Fibroblast of lung (primary cell): ENCODE measurements around the gene ANKS1A. TPM values are rescaled to one million over a fixed set of nuclear protein-coding genes. Genes with fewer than 3 reads are reported as not detected.
A peak's percentile ranks its signal among the peaks of the same experiment; 100 is the strongest.

Source experiments
- DNase-seq, 2 donors: peaks; one replicate each; pipeline versions ENCODE4 v3.0.0 to v3.0.0-alpha.2; 2010; ENCODE audit warnings: low read depth in 2 of 2
- H2AFZ ChIP-seq: 2 replicates; pipeline ENCODE4 v1.5.1; 2012; ENCODE audit warnings: low read length, control low read depth, inconsistent platforms
- H3K27ac ChIP-seq: 2 replicates; pipeline ENCODE4 v1.5.1; 2011; ENCODE audit warnings: low read length, control low read depth; ENCODE audit not compliant: insufficient read depth
- H3K27me3 ChIP-seq: 2 replicates; pipeline ENCODE4 v1.5.1; 2011; ENCODE audit warnings: mild to moderate bottlenecking, low read length; ENCODE audit not compliant: control insufficient read depth, insufficient read depth
- H3K36me3 ChIP-seq: 2 replicates; pipeline ENCODE4 v1.5.1; 2011; ENCODE audit warnings: low read length; ENCODE audit not compliant: control insufficient read depth, insufficient read depth
- H3K4me1 ChIP-seq: 2 replicates; pipeline ENCODE4 v1.5.1; 2011; ENCODE audit warnings: low read length; ENCODE audit not compliant: control insufficient read depth, insufficient read depth; ENCODE audit errors: extremely low read depth
- H3K4me2 ChIP-seq: 2 replicates; pipeline ENCODE4 v1.5.1; 2011; ENCODE audit warnings: low read length, control low read depth; ENCODE audit not compliant: insufficient read depth; ENCODE audit errors: extremely low read depth
- H3K4me3 ChIP-seq, 4 experiments: fragments of 200-600 bp in 1 of 4; sonication (generic) in 1 of 4; replicated peaks in 1 of 4; 2 replicates each; pipeline ENCODE4 v1.5.1; 2011 to 2016; ENCODE audit warnings: low read length in 4 of 4, low read depth in 3 of 4, mild to moderate bottlenecking in 3 of 4, control low read depth in 2 of 4, inconsistent platforms in 1 of 4, mixed read lengths in 1 of 4; ENCODE audit not compliant: insufficient read depth in 1 of 4; ENCODE audit errors: control extremely low read depth in 1 of 4
- H3K79me2 ChIP-seq: 2 replicates; pipeline ENCODE4 v1.5.1; 2012; ENCODE audit warnings: mild to moderate bottlenecking, low read length, inconsistent platforms; ENCODE audit not compliant: control insufficient read depth, insufficient read depth
- H3K9ac ChIP-seq: 2 replicates; pipeline ENCODE4 v1.5.1; 2011; ENCODE audit warnings: mild to moderate bottlenecking, low read length, control low read depth; ENCODE audit not compliant: insufficient read depth
- H3K9me3 ChIP-seq: 2 replicates; pipeline ENCODE4 v1.5.1; 2012; ENCODE audit warnings: low read depth, low read length; ENCODE audit not compliant: control insufficient read depth, insufficient read depth
- H4K20me1 ChIP-seq: 2 replicates; pipeline ENCODE4 v1.5.1; 2011; ENCODE audit warnings: low read length; ENCODE audit not compliant: control insufficient read depth, insufficient read depth; ENCODE audit errors: extremely low read depth
- EZH2 ChIP-seq: IDR thresholded peaks from 2 replicates; pipeline ENCODE4 v1.5.1; 2012; ENCODE audit warnings: low read length, control low read depth, mild to moderate bottlenecking; ENCODE audit errors: missing control alignments
- polyA plus RNA-seq, 2 donors: library from polyadenylated mRNA; depleted of rRNA in 1 of 2; stranded (reverse) in 1 of 2; unstranded in 1 of 2; fragments of >200 nt; gene quantifications; 2 replicates each; pipeline ENCODE4 v1.2.1, GENCODE V29; 2011 to 2012; ENCODE audit warnings: missing spikeins in 1 of 2
- total RNA-seq: library from RNA; depleted of rRNA; stranded (reverse); fragments of >200 nt; gene quantifications from 2 replicates; pipeline ENCODE4 v1.2.1, GENCODE V29; 2014
- TF ChIP-seq, protein P1 (sequence below), 2 donors: IDR thresholded peaks in 1 of 2; conservative IDR thresholded peaks in 1 of 2; 1 replicate in 1 of 2; 2 replicates in 1 of 2; pipeline ENCODE4 v1.5.1; 2011 to 2012; ENCODE audit warnings: low read length in 2 of 2, control low read depth in 1 of 2, inconsistent platforms in 1 of 2, low read depth in 1 of 2, mild to moderate bottlenecking in 1 of 2

ANKS1A gene
- total and polyA plus RNA-seq, 2 donors (not counting 1 experiment from before 2014, with no cell fraction given) = 3.6 to 7.8 TPM

DNA sequence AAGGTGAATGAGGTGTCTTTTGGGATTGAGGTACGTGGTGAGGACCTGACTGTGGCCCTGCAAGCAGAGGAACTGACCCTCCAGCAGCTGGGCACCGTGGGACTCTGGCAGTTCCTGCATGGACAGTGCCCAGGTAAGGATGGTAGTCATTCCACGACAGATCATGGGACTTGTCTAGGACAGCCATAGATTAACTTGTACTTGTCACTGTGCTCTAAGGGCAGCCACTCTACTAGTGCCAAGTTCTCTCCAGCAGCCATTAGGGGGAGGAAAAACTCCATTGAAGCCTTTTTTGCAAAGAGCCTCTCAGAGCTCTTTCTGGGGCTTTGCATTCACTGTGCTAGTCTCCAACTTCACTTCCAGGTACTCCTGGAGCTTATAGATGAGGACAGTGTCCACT, 21.6 kb upstream of the ANKS1A start:
- no peak for TF ChIP-seq EZH2
- TF ChIP-seq, protein P1, sequence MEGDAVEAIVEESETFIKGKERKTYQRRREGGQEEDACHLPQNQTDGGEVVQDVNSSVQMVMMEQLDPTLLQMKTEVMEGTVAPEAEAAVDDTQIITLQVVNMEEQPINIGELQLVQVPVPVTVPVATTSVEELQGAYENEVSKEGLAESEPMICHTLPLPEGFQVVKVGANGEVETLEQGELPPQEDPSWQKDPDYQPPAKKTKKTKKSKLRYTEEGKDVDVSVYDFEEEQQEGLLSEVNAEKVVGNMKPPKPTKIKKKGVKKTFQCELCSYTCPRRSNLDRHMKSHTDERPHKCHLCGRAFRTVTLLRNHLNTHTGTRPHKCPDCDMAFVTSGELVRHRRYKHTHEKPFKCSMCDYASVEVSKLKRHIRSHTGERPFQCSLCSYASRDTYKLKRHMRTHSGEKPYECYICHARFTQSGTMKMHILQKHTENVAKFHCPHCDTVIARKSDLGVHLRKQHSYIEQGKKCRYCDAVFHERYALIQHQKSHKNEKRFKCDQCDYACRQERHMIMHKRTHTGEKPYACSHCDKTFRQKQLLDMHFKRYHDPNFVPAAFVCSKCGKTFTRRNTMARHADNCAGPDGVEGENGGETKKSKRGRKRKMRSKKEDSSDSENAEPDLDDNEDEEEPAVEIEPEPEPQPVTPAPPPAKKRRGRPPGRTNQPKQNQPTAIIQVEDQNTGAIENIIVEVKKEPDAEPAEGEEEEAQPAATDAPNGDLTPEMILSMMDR (conservative IDR thresholded peaks at IDR 0.05 in 1 of 2, IDR thresholded peaks at IDR 0.05 in 1 of 2; ENCODE audit: low read depth in 1 of 2, low read length in 2 of 2) = peak in 1 of 2 donors; percentile 16
- no peaks in the 10 kb centered on the region for H3K9me3 ChIP-seq

DNA sequence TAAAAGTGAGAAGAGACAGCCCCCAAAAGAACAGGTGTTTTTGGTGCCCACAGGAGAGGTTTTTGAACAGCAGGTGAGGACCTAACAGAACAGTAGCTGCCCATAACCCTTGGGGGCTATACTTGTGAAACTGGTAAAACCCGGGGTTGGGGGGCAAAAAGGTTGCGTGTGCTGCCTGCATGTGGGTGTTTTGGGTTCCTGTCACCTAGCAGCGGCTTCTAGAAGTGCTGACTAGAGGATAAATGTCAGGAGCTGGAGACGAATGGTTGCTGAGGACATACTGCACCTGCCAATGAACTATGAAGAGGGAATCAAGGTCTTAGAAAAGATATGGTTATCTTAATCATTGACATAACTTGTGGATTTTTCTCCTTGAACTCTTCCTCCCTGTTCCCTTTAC, 17.2 kb upstream of the ANKS1A start:
- no peak overlapping the region for H3K27ac ChIP-seq
- no peaks in the 10 kb centered on the region for H3K9me3 ChIP-seq
- H3K9ac ChIP-seq = no peak overlapping the region
- no peak overlapping the region for H3K4me3 ChIP-seq
- H3K4me1 ChIP-seq = no peaks in the 10 kb centered on the region
- TF ChIP-seq EZH2 = no peak
- TF ChIP-seq, protein P1 (conservative IDR thresholded peaks at IDR 0.05 in 1 of 2, IDR thresholded peaks at IDR 0.05 in 1 of 2; ENCODE audit: low read depth in 1 of 2, low read length in 2 of 2) = no peak
- no peaks in the 10 kb centered on the region for H4K20me1 ChIP-seq
- H3K79me2 ChIP-seq = no peaks in the 10 kb centered on the region
- DNase-seq = no peak
- no peak overlapping the region for H2AFZ ChIP-seq
- peaks cover 4% of the 10 kb centered on the region for H3K36me3 ChIP-seq
- no peaks in the 10 kb centered on the region for H3K27me3 ChIP-seq
- no peak overlapping the region for H3K4me2 ChIP-seq

More for the DNA sequence above, 21.6 kb upstream of the ANKS1A start:
- H3K27me3 ChIP-seq = no peaks in the 10 kb centered on the region
- no peak overlapping the region for H3K27ac ChIP-seq
- H3K36me3 ChIP-seq = peaks cover 4% of the 10 kb centered on the region
- H4K20me1 ChIP-seq = no peaks in the 10 kb centered on the region
- H3K4me3 ChIP-seq = no peak overlapping the region
- no peak for DNase-seq
- H2AFZ ChIP-seq = no peak overlapping the region
- no peak overlapping the region for H3K9ac ChIP-seq
- no peak overlapping the region for H3K4me2 ChIP-seq
- H3K79me2 ChIP-seq = no peaks in the 10 kb centered on the region
- no peaks in the 10 kb centered on the region for H3K4me1 ChIP-seq

DNA sequence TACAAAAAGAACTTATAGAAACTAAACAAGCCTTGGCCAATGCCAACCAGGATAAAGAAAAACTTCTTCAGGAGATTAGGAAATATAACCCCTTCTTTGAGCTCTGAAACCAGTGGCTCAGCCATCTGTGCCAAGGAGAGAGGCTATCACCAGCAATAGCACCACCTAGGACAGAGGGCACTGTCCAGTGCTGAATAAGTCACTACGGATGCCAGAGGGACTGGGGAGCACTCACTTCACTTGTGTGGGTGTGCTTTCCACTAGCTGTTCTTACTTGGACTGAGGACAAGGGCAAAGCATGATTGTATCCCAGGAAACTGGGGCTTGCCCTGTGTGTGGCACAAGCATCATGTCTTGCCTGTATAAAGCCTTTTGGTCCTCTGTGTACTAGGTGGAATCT, 16.7 kb upstream of the ANKS1A start:
- Histone ChIP-seq H3K79me2 (no peaks in the 10 kb centered on the region), H2AFZ (no peak overlapping the region), H3K27me3 (no peaks in the 10 kb centered on the region), H3K9me3 (no peaks in the 10 kb centered on the region), H3K4me1 (no peaks in the 10 kb centered on the region), H3K27ac (no peak overlapping the region), H3K36me3 (peaks cover 4% of the 10 kb centered on the region), H3K4me2 (no peak overlapping the region), H3K4me3 (no peak overlapping the region), H3K9ac (no peak overlapping the region), H4K20me1 (no peaks in the 10 kb centered on the region)
- no peak for TF ChIP-seq EZH2
- TF ChIP-seq, protein P1 (conservative IDR thresholded peaks at IDR 0.05 in 1 of 2, IDR thresholded peaks at IDR 0.05 in 1 of 2; ENCODE audit: low read depth in 1 of 2, low read length in 2 of 2) = no peak
- DNase-seq = no peak
